OCI-M1 (cell line): ENCODE results near the gene SCRG1.
A peak's percentile ranks its signal among the peaks of the same experiment; 100 is the strongest.

Experiments used
- DNase-seq: peaks from one replicate; lab custom pipeline; 2025; lab: John Stamatoyannopoulos, UW

Gene SCRG1

GRCh38 chr4:173398779-173399415, at the start of gene SCRG1:
TSS of gene SCRG1 (minus strand) at chr4:173399116. CDS start at chr4:173391414, 7,702 bp downstream.
- no peak for DNase-seq

- no peak for DNase-seq
Measured at GRCh38 chr4:173448103-173448502, 49.2 kb upstream of the SCRG1 start.

- DNase-seq, result peak; percentile 22
Measured at GRCh38 chr4:173446416-173446815, 47.5 kb upstream of the SCRG1 start.

GRCh38 chr4:173443121-173443520, 44.2 kb upstream of the SCRG1 start:
- DNase-seq, result peak; percentile 61

- no peak for DNase-seq
Measured at GRCh38 chr4:173442223-173442932, 43.5 kb upstream of the SCRG1 start.

GRCh38 chr4:173440888-173441287, 42.0 kb upstream of the SCRG1 start:
- no peak for DNase-seq

GRCh38 chr4:173436771-173437265, 37.9 kb upstream of the SCRG1 start:
- DNase-seq, result no peak

GRCh38 chr4:173436149-173436579, 37.2 kb upstream of the SCRG1 start:
- no peak for DNase-seq

- peak; percentile 79 for DNase-seq
Measured at GRCh38 chr4:173434231-173434630, 35.3 kb upstream of the SCRG1 start.

- no peak for DNase-seq
Measured at GRCh38 chr4:173433447-173433846, 34.5 kb upstream of the SCRG1 start.

- no peak for DNase-seq
Measured at GRCh38 chr4:173432430-173432829, 33.5 kb upstream of the SCRG1 start.

- DNase-seq, result no peak
Measured at GRCh38 chr4:173426064-173426463, 27.1 kb upstream of the SCRG1 start.

- no peak for DNase-seq
Measured at GRCh38 chr4:173424899-173425805, 26.2 kb upstream of the SCRG1 start.

- DNase-seq, result peak; percentile 80
Measured at GRCh38 chr4:173420801-173421200, 21.9 kb upstream of the SCRG1 start.

- DNase-seq, result peak; percentile 69
Measured at GRCh38 chr4:173420324-173420752, 21.4 kb upstream of the SCRG1 start.

GRCh38 chr4:173418639-173419038, 19.7 kb upstream of the SCRG1 start:
- no peak for DNase-seq

GRCh38 chr4:173417833-173418232, 18.9 kb upstream of the SCRG1 start:
- DNase-seq, result no peak

- no peak for DNase-seq
Measured at GRCh38 chr4:173415885-173416653, 17.2 kb upstream of the SCRG1 start.

GRCh38 chr4:173415092-173415491, 16.2 kb upstream of the SCRG1 start:
- DNase-seq, result no peak

GRCh38 chr4:173414456-173414855, 15.5 kb upstream of the SCRG1 start:
- DNase-seq, result no peak

- DNase-seq, result no peak
Measured at GRCh38 chr4:173413036-173413435, 14.1 kb upstream of the SCRG1 start.
